Esophagus squamous epithelium (tissue), 5 donors: ENCODE results near the gene PPY. TPM values are rescaled to one million over a fixed set of nuclear protein-coding genes. Genes with fewer than 3 reads are reported as not detected.
"Not testable (repeated sequence)": the region's sequence is repeated elsewhere in the genome, so short reads cannot be mapped to it uniquely, and the experiment has no call there.

Experiments used
- DNase-seq: peaks from one replicate; lab custom pipeline; 2025; lab: John Stamatoyannopoulos, UW
- H3K27ac ChIP-seq, 4 donors: fragments of 200-600 bp; sonication (generic); one replicate each; pipeline ENCODE4 v1.5.1; 2016 to 2019; ENCODE audit warnings: mild to moderate bottlenecking in 1 of 4
- H3K27me3 ChIP-seq, 4 donors: fragments of 200-600 bp; sonication (generic); 1 replicate in 3 of 4; 2 replicates in 1 of 4; pipeline versions ENCODE4 v1.5.1 to v1.6.0; 2017 to 2021; ENCODE audit warnings: antibody characterized with exemption in 1 of 4
- H3K36me3 ChIP-seq, 3 donors: fragments of 200-600 bp; sonication (generic); one replicate each; pipeline ENCODE4 v1.5.1; 2016 to 2019
- H3K4me1 ChIP-seq, 3 donors: fragments of 200-600 bp; sonication (generic); one replicate each; pipeline ENCODE4 v1.5.1; 2017 to 2019
- H3K4me3 ChIP-seq, 4 donors: fragments of 200-600 bp; sonication (generic); 1 replicate in 3 of 4; 2 replicates in 1 of 4; pipeline ENCODE4 v1.5.1; 2016 to 2019; ENCODE audit warnings: mild to moderate bottlenecking in 2 of 4, moderate library complexity in 1 of 4
- H3K9me3 ChIP-seq, 3 donors: fragments of 200-600 bp; sonication (generic); one replicate each; pipeline ENCODE4 v1.5.1; 2016 to 2019
- CTCF ChIP-seq, 6 experiments: fragments of 450-650 bp in 4 of 6; fragments of 200-600 bp in 2 of 6; sonication (generic) in 2 of 6; IDR thresholded peaks; one replicate each; pipeline ENCODE4 v1.5.1; 2016 to 2019; ENCODE audit warnings: antibody characterized with exemption in 6 of 6, mild to moderate bottlenecking in 4 of 6, moderate library complexity in 4 of 6
- POLR2A ChIP-seq, 4 donors: fragments of 450-650 bp; IDR thresholded peaks; one replicate each; pipeline ENCODE4 v1.6.1; 2017; ENCODE audit warnings: antibody characterized with exemption in 4 of 4, mild to moderate bottlenecking in 4 of 4, moderate library complexity in 3 of 4
- WGBS, 2 donors: methylation state at CpG; one replicate each; pipeline ENCODE4 v1.1.5; 2018; 5-methylcytosine and 5-hydroxymethylcytosine counted together
- intact Hi-C: fragments of 100-400 bp; cut with DNase I; formaldehyde crosslinking; loops from one replicate; pipeline ENCODE4 v1.15.0; 2022
- total RNA-seq, 4 donors: library from RNA; depleted of rRNA; stranded (reverse); fragments of >200 nt; gene quantifications; one replicate each; pipeline ENCODE4 v1.1.0, GENCODE V29; 2016
- donor health status: DM: yes; HTN: yes; CAD: no.

PPY gene
- total RNA-seq, 4 donors from 2014 or later, result not detected

GRCh38 chr17:43935204-43935925 is 6.9 kb downstream of the PPY start:
- H3K36me3 ChIP-seq, result no peaks in the 10 kb centered on the region
- no peak overlapping the region for H3K27ac ChIP-seq
- peaks cover 6 to 10% (median 8%) of the 10 kb centered on the region in 3 donors for H3K4me1 ChIP-seq
- no peak overlapping the region for H3K4me3 ChIP-seq
- intact Hi-C loops, result no loop called here
- TF ChIP-seq POLR2A (IDR thresholded peaks at IDR 0.05), result no peak
- TF ChIP-seq CTCF (IDR thresholded peaks at IDR 0.05), result no peak
- peaks cover 0 to 57% (median 4%) of the 10 kb centered on the region in 4 donors for H3K27me3 ChIP-seq
- no peaks in the 10 kb centered on the region for H3K9me3 ChIP-seq
- 69 to 81% methylated on average over 4 of the region's 5 CpGs for WGBS, 2 donors
- no peak for DNase-seq

GRCh38 chr17:43932923-43933322 is 9.4 kb downstream of the PPY start:
- H3K9me3 ChIP-seq, result no peaks in the 10 kb centered on the region
- H3K4me3 ChIP-seq, result no peak overlapping the region
- peaks cover 2 to 4% (median 3%) of the 10 kb centered on the region in 3 donors for H3K4me1 ChIP-seq
- no peak for DNase-seq
- H3K27me3 ChIP-seq, result peaks cover 0 to 41% (median 0%) of the 10 kb centered on the region in 4 donors
- H3K36me3 ChIP-seq, result no peaks in the 10 kb centered on the region
- WGBS, 2 donors, result 80 to 95% methylated on average over 4 of the region's 4 CpGs
- TF ChIP-seq POLR2A (IDR thresholded peaks at IDR 0.05), result no peak
- TF ChIP-seq CTCF (IDR thresholded peaks at IDR 0.05), result no peak
- H3K27ac ChIP-seq, result no peak overlapping the region
- intact Hi-C loops, result no loop called here

- no peak for DNase-seq
- H3K9me3 ChIP-seq, result no peaks in the 10 kb centered on the region
- intact Hi-C loops, result no loop called here
Observed at GRCh38 chr17:43932357-43932756, 9.9 kb downstream of the PPY start.

GRCh38 chr17:43931062-43931571 is 11.2 kb downstream of the PPY start:
- WGBS, 2 donors, result 60 to 93% methylated on average over 1 to 2 of the region's 5 CpGs
- no peak overlapping the region for H3K27ac ChIP-seq
- intact Hi-C loops, result no loop called here
- H3K9me3 ChIP-seq, result no peaks in the 10 kb centered on the region
- no peak for TF ChIP-seq POLR2A (IDR thresholded peaks at IDR 0.05)
- TF ChIP-seq CTCF (IDR thresholded peaks at IDR 0.05), result no peak
- H3K4me1 ChIP-seq, result peaks cover 9 to 12% (median 9%) of the 10 kb centered on the region in 3 donors
- peaks cover 0 to 43% (median 0%) of the 10 kb centered on the region in 4 donors for H3K27me3 ChIP-seq
- no peaks in the 10 kb centered on the region for H3K36me3 ChIP-seq
- DNase-seq, result no peak
- H3K4me3 ChIP-seq, result no peak overlapping the region

More at GRCh38 chr17:43932357-43932756, 9.9 kb downstream of the PPY start:
- Histone ChIP-seq H3K27ac (no peak overlapping the region), H3K36me3 (no peaks in the 10 kb centered on the region), H3K27me3 (peaks cover 0 to 41% (median 0%) of the 10 kb centered on the region in 4 donors), H3K4me3 (no peak overlapping the region), H3K4me1 (peaks cover 2 to 4% (median 3%) of the 10 kb centered on the region in 3 donors)
- WGBS, 2 donors, result 70 to 77% methylated on average over 5 to 7 of the region's 10 CpGs
- TF ChIP-seq CTCF (IDR thresholded peaks at IDR 0.05), result no peak
- no peak for TF ChIP-seq POLR2A (IDR thresholded peaks at IDR 0.05)

GRCh38 chr17:43928609-43929008 is 13.7 kb downstream of the PPY start:
- DNase-seq, result no peak
- no peak overlapping the region for H3K27ac ChIP-seq
- peaks cover 9 to 12% (median 9%) of the 10 kb centered on the region in 3 donors for H3K4me1 ChIP-seq
- peaks cover 0 to 59% (median 0%) of the 10 kb centered on the region in 4 donors for H3K27me3 ChIP-seq
- intact Hi-C loops, result loop anchor here (10.0 kb wide), 1 partner anchor 236 kb away; no protein-coding TSS in a partner anchor
- no peaks in the 10 kb centered on the region for H3K36me3 ChIP-seq
- TF ChIP-seq POLR2A (IDR thresholded peaks at IDR 0.05), result no peak
- no peak for TF ChIP-seq CTCF (IDR thresholded peaks at IDR 0.05)
- H3K4me3 ChIP-seq, result no peak overlapping the region
- 47 to 50% methylated on average over 1 of the region's 1 CpG for WGBS, 2 donors
- H3K9me3 ChIP-seq, result no peaks in the 10 kb centered on the region

GRCh38 chr17:43927929-43928328 is 14.3 kb downstream of the PPY start:
- intact Hi-C loops, result loop anchor here (10.0 kb wide), 1 partner anchor 237 kb away; no protein-coding TSS in a partner anchor

More at GRCh38 chr17:43927929-43928328, 14.3 kb downstream of the PPY start:
- DNase-seq, H3K9me3 ChIP-seq, H3K27ac ChIP-seq, H3K36me3 ChIP-seq: not testable (repeated sequence)
- peak overlapping the region in 2 of 4 donors; percentile 35 to 41 for H3K4me3 ChIP-seq
- peaks cover 0 to 61% (median 0%) of the 10 kb centered on the region in 4 donors for H3K27me3 ChIP-seq
- 14 to 48% methylated on average over 2 to 5 of the region's 5 CpGs for WGBS, 2 donors
- H3K4me1 ChIP-seq, result peaks cover 9 to 12% (median 9%) of the 10 kb centered on the region in 3 donors
